Erythroblast (primary cell): ENCODE measurements around the gene CMIP.

Source experiments
- GATA1 ChIP-seq: IDR thresholded peaks from 2 replicates; pipeline ENCODE4 v1.6.1; 2011; ENCODE audit warnings: low read depth, mild to moderate bottlenecking, control low read depth, low read length, moderate library complexity
- POLR2A ChIP-seq: IDR thresholded peaks from 2 replicates; pipeline ENCODE4 v1.6.1; 2011; ENCODE audit warnings: mild to moderate bottlenecking, low read length

GRCh38 chr16:81591545-81591870 is 146.9 kb downstream of the CMIP start:
- no peak for TF ChIP-seq POLR2A
- TF ChIP-seq GATA1, result no peak
